NCI-H1092 (cell line): ENCODE results near the gene STAMBPL1.
"Not testable (repeated sequence)": the region's sequence is repeated elsewhere in the genome, so short reads cannot be mapped to it uniquely, and the experiment has no call there.

Experiments
- DNase-seq: peaks from one replicate; lab custom pipeline; 2025; lab: John Stamatoyannopoulos, UW

The STAMBPL1 gene

GRCh38 chr10:88920986-88921593, 41.0 kb downstream of the STAMBPL1 start:
- DNase-seq = no peak

GRCh38 chr10:88922041-88922440, 42.0 kb downstream of the STAMBPL1 start:
- no peak for DNase-seq

- DNase-seq = no peak
These were observed 43.5 kb downstream of the STAMBPL1 start for GRCh38 chr10:88923520-88923919.

- DNase-seq = no peak
These were observed 46.7 kb downstream of the STAMBPL1 start for GRCh38 chr10:88926566-88927415.

- DNase-seq = no peak
These were observed 47.3 kb downstream of the STAMBPL1 start for GRCh38 chr10:88927416-88927690.

GRCh38 chr10:88928254-88928653, 48.2 kb downstream of the STAMBPL1 start:
- DNase-seq = no peak

- no peak for DNase-seq
These were observed 51.5 kb downstream of the STAMBPL1 start for GRCh38 chr10:88931548-88931947.

GRCh38 chr10:88932029-88932428, 52.0 kb downstream of the STAMBPL1 start:
- DNase-seq = not testable (repeated sequence)

GRCh38 chr10:88932539-88933256, 52.7 kb downstream of the STAMBPL1 start:
- DNase-seq = peak; percentile 7

- DNase-seq = no peak
These were observed 53.5 kb downstream of the STAMBPL1 start for GRCh38 chr10:88933564-88933963.

GRCh38 chr10:88934900-88935672, 55.0 kb downstream of the STAMBPL1 start:
- peak; percentile 24 for DNase-seq

- DNase-seq = no peak
These were observed 56.6 kb downstream of the STAMBPL1 start for GRCh38 chr10:88936656-88937055.

- DNase-seq = no peak
These were observed 58.0 kb downstream of the STAMBPL1 start for GRCh38 chr10:88938039-88938438.

- no peak for DNase-seq
These were observed 58.9 kb downstream of the STAMBPL1 start for GRCh38 chr10:88938938-88939337.

- no peak for DNase-seq
These were observed 61.0 kb downstream of the STAMBPL1 start for GRCh38 chr10:88941026-88941425.

GRCh38 chr10:88943778-88944177, 63.7 kb downstream of the STAMBPL1 start:
- no peak for DNase-seq

GRCh38 chr10:88944813-88945212, 64.8 kb downstream of the STAMBPL1 start:
- no peak for DNase-seq

GRCh38 chr10:88946200-88946599, 66.2 kb downstream of the STAMBPL1 start:
- DNase-seq = no peak

GRCh38 chr10:88946965-88947590, 67.0 kb downstream of the STAMBPL1 start:
- DNase-seq = no peak

GRCh38 chr10:88949051-88949450, 69.0 kb downstream of the STAMBPL1 start:
- no peak for DNase-seq

- no peak for DNase-seq
These were observed 70.1 kb downstream of the STAMBPL1 start for GRCh38 chr10:88949912-88950837.
